Mesodermal cell (in vitro differentiated cells): ENCODE data around the gene DAPP1.
A peak's percentile ranks its signal among the peaks of the same experiment; 100 is the strongest.

Source experiments
- H3K27ac ChIP-seq: 2 replicates; pipeline ENCODE4 v1.7.0; 2013; ENCODE audit warnings: mild to moderate bottlenecking, low read depth, low read length, moderate library complexity; ENCODE audit not compliant: severe bottlenecking
- H3K36me3 ChIP-seq: 2 replicates; pipeline ENCODE4 v1.7.1; 2013; ENCODE audit warnings: mild to moderate bottlenecking, low read length, moderate library complexity; ENCODE audit not compliant: control insufficient read depth, insufficient read depth
- H3K4me1 ChIP-seq: one replicate; pipeline ENCODE4 v1.7.1; 2013; ENCODE audit warnings: mild to moderate bottlenecking, low read length; ENCODE audit not compliant: insufficient read depth, control insufficient read depth, poor library complexity, severe bottlenecking
- H3K4me3 ChIP-seq: 2 replicates; pipeline ENCODE4 v1.7.0; 2013; ENCODE audit warnings: low read length, control low read depth, mild to moderate bottlenecking; ENCODE audit not compliant: insufficient read depth, poor library complexity, severe bottlenecking; ENCODE audit errors: extremely low read depth
- H3K9me3 ChIP-seq: 2 replicates; pipeline ENCODE4 v1.7.1; 2013; ENCODE audit warnings: mild to moderate bottlenecking, low read length, moderate library complexity; ENCODE audit not compliant: control insufficient read depth
- WGBS, 2 experiments: methylation state at CpG; one replicate each; pipeline ENCODE4 v1.1.5; 2013; ENCODE audit warnings: missing lambda C conversion rate in 2 of 2; ENCODE audit not compliant: insufficient coverage in 2 of 2; 5-methylcytosine and 5-hydroxymethylcytosine counted together

DAPP1 gene

GRCh38 chr4:99807666-99808065 is 9.0 kb upstream of the DAPP1 start:
- WGBS, 2 experiments: 55 to 78% methylated on average over 2 of the region's 4 CpGs
- no peaks in the 10 kb centered on the region for H3K4me1 ChIP-seq
- H3K36me3 ChIP-seq: no peaks in the 10 kb centered on the region
- no peak overlapping the region for H3K4me3 ChIP-seq
- no peaks in the 10 kb centered on the region for H3K9me3 ChIP-seq
- peak overlapping the region; percentile 43 for H3K27ac ChIP-seq

GRCh38 chr4:99808260-99808857 is 8.3 kb upstream of the DAPP1 start:
- Histone ChIP-seq H3K4me3 (no peak overlapping the region), H3K36me3 (no peaks in the 10 kb centered on the region), H3K9me3 (no peaks in the 10 kb centered on the region), H3K4me1 (no peaks in the 10 kb centered on the region), H3K27ac (no peak overlapping the region)
- no CpG with 5 or more reads among the region's 13 CpGs for WGBS, 2 experiments

GRCh38 chr4:99809326-99809725 is 7.3 kb upstream of the DAPP1 start:
- Histone ChIP-seq H3K4me3 (no peak overlapping the region), H3K4me1 (no peaks in the 10 kb centered on the region), H3K36me3 (no peaks in the 10 kb centered on the region), H3K9me3 (no peaks in the 10 kb centered on the region), H3K27ac (no peak overlapping the region)
- no CpG with 5 or more reads among the region's 1 CpG for WGBS, 2 experiments

- H3K9me3 ChIP-seq: no peaks in the 10 kb centered on the region
- H3K4me1 ChIP-seq: no peaks in the 10 kb centered on the region
- no peak overlapping the region for H3K4me3 ChIP-seq
Measured at GRCh38 chr4:99810536-99810935, 6.1 kb upstream of the DAPP1 start.

GRCh38 chr4:99811117-99811516 is 5.5 kb upstream of the DAPP1 start:
- no CpG with 5 or more reads among the region's 1 CpG for WGBS, 2 experiments
- H3K4me1 ChIP-seq: no peaks in the 10 kb centered on the region
- no peak overlapping the region for H3K4me3 ChIP-seq
- H3K27ac ChIP-seq: no peak overlapping the region
- H3K36me3 ChIP-seq: no peaks in the 10 kb centered on the region
- no peaks in the 10 kb centered on the region for H3K9me3 ChIP-seq

More at GRCh38 chr4:99810536-99810935, 6.1 kb upstream of the DAPP1 start:
- Histone ChIP-seq H3K36me3 (no peaks in the 10 kb centered on the region), H3K27ac (no peak overlapping the region)

GRCh38 chr4:99811850-99812249 is 4.8 kb upstream of the DAPP1 start:
- H3K9me3 ChIP-seq: no peaks in the 10 kb centered on the region
- 60 to 100% methylated on average over 1 of the region's 1 CpG for WGBS, 2 experiments
- H3K27ac ChIP-seq: no peak overlapping the region

GRCh38 chr4:99815597-99816011 is 1.0 kb upstream of the DAPP1 start:
- Histone ChIP-seq H3K4me3 (no peak overlapping the region), H3K27ac (no peak overlapping the region), H3K9me3 (no peaks in the 10 kb centered on the region), H3K36me3 (no peaks in the 10 kb centered on the region), H3K4me1 (no peaks in the 10 kb centered on the region)
- 88 to 100% methylated on average over 1 of the region's 1 CpG for WGBS, 2 experiments

More at GRCh38 chr4:99811850-99812249, 4.8 kb upstream of the DAPP1 start:
- H3K4me1 ChIP-seq: no peaks in the 10 kb centered on the region
- H3K36me3 ChIP-seq: no peaks in the 10 kb centered on the region
- no peak overlapping the region for H3K4me3 ChIP-seq

- Histone ChIP-seq H3K36me3 (no peaks in the 10 kb centered on the region), H3K27ac (no peak overlapping the region), H3K4me1 (no peaks in the 10 kb centered on the region), H3K4me3 (no peak overlapping the region), H3K9me3 (no peaks in the 10 kb centered on the region)
- WGBS, 2 experiments: 75 to 95% methylated on average over 3 of the region's 4 CpGs
Measured at GRCh38 chr4:99817309-99817890, 773 bp downstream of the DAPP1 start.

GRCh38 chr4:99818661-99819060 is 2.0 kb downstream of the DAPP1 start:
- Histone ChIP-seq H3K27ac (no peak overlapping the region), H3K9me3 (no peaks in the 10 kb centered on the region), H3K4me3 (no peak overlapping the region), H3K4me1 (no peaks in the 10 kb centered on the region), H3K36me3 (no peaks in the 10 kb centered on the region)
- 78% methylated on average over 1 of the region's 1 CpG; no CpG with 5 or more reads in 1 of the 2 experiments for WGBS, 2 experiments

GRCh38 chr4:99821918-99822503 is 5.4 kb downstream of the DAPP1 start:
- no CpG with 5 or more reads among the region's 4 CpGs for WGBS, 2 experiments
- H3K27ac ChIP-seq: no peak overlapping the region
- H3K36me3 ChIP-seq: no peaks in the 10 kb centered on the region
- H3K4me3 ChIP-seq: no peak overlapping the region
- H3K9me3 ChIP-seq: no peaks in the 10 kb centered on the region
- H3K4me1 ChIP-seq: no peaks in the 10 kb centered on the region

- no peak overlapping the region for H3K4me3 ChIP-seq
- 89 to 91% methylated on average over 2 to 3 of the region's 3 CpGs for WGBS, 2 experiments
- no peaks in the 10 kb centered on the region for H3K4me1 ChIP-seq
- H3K36me3 ChIP-seq: no peaks in the 10 kb centered on the region
- H3K27ac ChIP-seq: no peak overlapping the region
- no peaks in the 10 kb centered on the region for H3K9me3 ChIP-seq
Measured at GRCh38 chr4:99822734-99823133, 6.1 kb downstream of the DAPP1 start.
